ENCODE measurements around the gene WRNIP1. TPM values are rescaled to one million over a fixed set of nuclear protein-coding genes. Genes with fewer than 3 reads are reported as not detected.

WRNIP1 gene
- total and polyA plus RNA-seq, 9 of the 15 experiments (the other 6 are each of a cell fraction or from before 2014, with no cell fraction given), result 13.2 to 63.6 (median 48.6) TPM

GRCh38 chr6:2755456-2755855 lies 9.7 kb upstream of the WRNIP1 start:
- ChIA-PET CTCF (ENCODE audit: low intra/inter-chr PET ratio) (no interaction called here), POLR2A (interaction anchor here (1.1 to 1.2 kb wide), 2 partner anchors 10 kb away, joined by 3 to 4 read pairs; partner anchors contain the start of gene WRNIP1)
- TF ChIP-seq RFX7 (CRISPR knock-in tag; IDR thresholded peaks at IDR 0.05) (no peak), KDM4B (IDR thresholded peaks at IDR 0.05; ENCODE audit: borderline replicate concordance in 2 of 2, low read depth in 1 of 2) (no peak), HDAC1 (IDR thresholded peaks at IDR 0.05) (no peak), STAT5A (IDR thresholded peaks at IDR 0.05; ENCODE audit: borderline replicate concordance, low read length) (no peak), POLR3G (IDR thresholded peaks at IDR 0.05; ENCODE audit: extremely low read depth, insufficient read length, insufficient replicate concordance) (no peak), GATAD2A (IDR thresholded peaks at IDR 0.05) (no peak), PML (IDR thresholded peaks at IDR 0.05; ENCODE audit: low read length) (no peak), BRD4 (IDR thresholded peaks at IDR 0.05) (no peak), MEF2A (IDR thresholded peaks at IDR 0.05; ENCODE audit: control insufficient read depth, low read depth, low read length) (no peak), XRCC3 (IDR thresholded peaks at IDR 0.05) (no peak), THRAP3 (IDR thresholded peaks at IDR 0.05; ENCODE audit: borderline replicate concordance) (no peak), ZNF609 (CRISPR knock-in tag; IDR thresholded peaks at IDR 0.05; ENCODE audit: borderline replicate concordance) (no peak)
- TF ChIP-seq, protein P1, sequence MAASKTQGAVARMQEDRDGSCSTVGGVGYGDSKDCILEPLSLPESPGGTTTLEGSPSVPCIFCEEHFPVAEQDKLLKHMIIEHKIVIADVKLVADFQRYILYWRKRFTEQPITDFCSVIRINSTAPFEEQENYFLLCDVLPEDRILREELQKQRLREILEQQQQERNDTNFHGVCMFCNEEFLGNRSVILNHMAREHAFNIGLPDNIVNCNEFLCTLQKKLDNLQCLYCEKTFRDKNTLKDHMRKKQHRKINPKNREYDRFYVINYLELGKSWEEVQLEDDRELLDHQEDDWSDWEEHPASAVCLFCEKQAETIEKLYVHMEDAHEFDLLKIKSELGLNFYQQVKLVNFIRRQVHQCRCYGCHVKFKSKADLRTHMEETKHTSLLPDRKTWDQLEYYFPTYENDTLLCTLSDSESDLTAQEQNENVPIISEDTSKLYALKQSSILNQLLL (CRISPR knock-in tag; IDR thresholded peaks at IDR 0.05; ENCODE audit: borderline replicate concordance), result no peak
- Histone ChIP-seq H3K27ac (ENCODE audit: extremely low read depth, low read depth, low read length) (no peak overlapping the region), H3K9me1 (ENCODE audit: control insufficient read depth, insufficient read depth, low read length) (no peaks in the 10 kb centered on the region), H2AFZ (ENCODE audit: low read depth, low read length) (peak overlapping the region; percentile 35), H3K79me2 (ENCODE audit: control insufficient read depth, insufficient read depth, low read length) (no peaks in the 10 kb centered on the region), H3K4me2 (ENCODE audit: insufficient read depth, low read length) (no peak overlapping the region), H3K9me3 (replicated peaks; ENCODE audit: control insufficient read depth, insufficient read depth, low read depth, low read length) (no peaks in the 10 kb centered on the region), H4K20me1 (replicated peaks; ENCODE audit: control insufficient read depth, insufficient read depth, low read length) (no peaks in the 10 kb centered on the region), H3K36me3 (ENCODE audit: control insufficient read depth, insufficient read depth, low read length) (no peaks in the 10 kb centered on the region), H3K4me3 (no peak overlapping the region), H3K4me1 (replicated peaks in 1 of 2; ENCODE audit: control insufficient read depth in 2 of 2, insufficient read depth in 2 of 2, low read length in 2 of 2) (peaks cover 8 to 31% of the 10 kb centered on the region in 2 experiments), H3K9ac (ENCODE audit: insufficient read depth in 1 of 2, low read depth in 2 of 2, low read length in 2 of 2) (no peak overlapping the region), H3K27me3 (ENCODE audit: control insufficient read depth in 2 of 2, insufficient read depth in 2 of 2, low read length in 2 of 2) (no peaks in the 10 kb centered on the region)
- no peak for DNase-seq (ENCODE audit: extremely low read depth in 1 of 4, low spot score in 3 of 4)
- in situ Hi-C loops (cut with MboI) (no loop called here), intact Hi-C loops (cut with micrococcal nuclease) (no loop called here)
- no peak for FAIRE-seq
- 57% methylated on average over 3 of the region's 3 CpGs for WGBS (ENCODE audit: insufficient coverage, low coverage, missing lambda C conversion rate)
- 0 out of 3 replicates have a peak, but pooled peaks have one; percentile 40 for ATAC-seq
- no TSS peak for BruUV-seq (replicated peaks)
